GM10266 (cell line): Measurements from ENCODE around the gene RSPRY1.

Experiments
- DNase-seq: peaks from one replicate; pipeline ENCODE4 v3.0.0; 2012; ENCODE audit errors: extremely low spot score
- CTCF ChIP-seq: IDR thresholded peaks from 2 replicates; pipeline ENCODE4 v1.5.1; 2012; ENCODE audit warnings: mild to moderate bottlenecking, low read depth; ENCODE audit not compliant: control insufficient read depth, insufficient read depth; ENCODE audit errors: missing control alignments

RSPRY1 gene

DNA sequence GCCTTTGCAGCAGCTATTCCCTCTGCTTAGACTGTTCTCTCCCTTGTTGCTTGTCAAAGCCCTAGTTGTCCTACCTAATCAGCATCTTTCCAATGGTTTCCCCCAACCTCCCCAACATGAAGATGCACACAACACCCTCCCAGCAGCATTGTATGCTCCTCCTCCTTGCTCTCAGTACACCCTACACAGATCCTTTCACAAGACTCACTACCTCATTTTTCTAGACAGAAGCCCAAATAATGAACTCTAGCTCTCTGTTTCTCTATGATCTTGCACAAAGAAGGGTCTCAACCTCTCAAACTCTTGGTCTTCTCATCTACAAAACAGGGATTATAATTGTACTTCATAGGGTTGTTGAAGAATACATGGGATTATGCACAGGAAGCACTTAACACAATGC lies 19.7 kb upstream of the RSPRY1 start:
- no peak for DNase-seq
- TF ChIP-seq CTCF: no peak

- no peak for DNase-seq
- no peak for TF ChIP-seq CTCF
Observed at GRCh38 chr16:57166951-57167350, 19.2 kb upstream of the RSPRY1 start.

DNA sequence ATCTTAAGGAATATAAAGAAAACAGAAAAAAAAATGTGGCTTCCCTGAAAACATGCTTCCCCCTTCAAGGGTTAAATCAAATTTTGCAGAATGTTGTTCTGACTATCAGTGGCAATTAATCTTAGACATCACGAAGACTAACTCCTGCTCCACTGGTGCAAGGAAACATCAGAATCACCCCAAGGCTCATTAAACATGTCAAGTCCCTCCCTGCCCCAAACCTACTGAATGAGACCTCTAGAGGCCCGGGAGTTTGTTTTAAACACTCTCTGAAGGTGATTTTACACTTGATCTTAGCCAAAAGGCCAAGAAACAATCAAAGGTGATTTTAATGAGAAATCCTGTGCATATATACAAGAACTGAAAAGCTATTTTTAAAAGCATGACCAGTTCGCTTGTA lies 18.6 kb upstream of the RSPRY1 start:
- no peak for DNase-seq
- TF ChIP-seq CTCF: no peak

GRCh38 chr16:57167953-57168352 lies 18.2 kb upstream of the RSPRY1 start:
- TF ChIP-seq CTCF: peak; percentile 65
- DNase-seq: peak; percentile 58

GRCh38 chr16:57169327-57169726 lies 16.8 kb upstream of the RSPRY1 start:
- no peak for TF ChIP-seq CTCF
- DNase-seq: no peak

- TF ChIP-seq CTCF: no peak
- DNase-seq: no peak
Observed at GRCh38 chr16:57172721-57173290, 13.3 kb upstream of the RSPRY1 start.

DNA sequence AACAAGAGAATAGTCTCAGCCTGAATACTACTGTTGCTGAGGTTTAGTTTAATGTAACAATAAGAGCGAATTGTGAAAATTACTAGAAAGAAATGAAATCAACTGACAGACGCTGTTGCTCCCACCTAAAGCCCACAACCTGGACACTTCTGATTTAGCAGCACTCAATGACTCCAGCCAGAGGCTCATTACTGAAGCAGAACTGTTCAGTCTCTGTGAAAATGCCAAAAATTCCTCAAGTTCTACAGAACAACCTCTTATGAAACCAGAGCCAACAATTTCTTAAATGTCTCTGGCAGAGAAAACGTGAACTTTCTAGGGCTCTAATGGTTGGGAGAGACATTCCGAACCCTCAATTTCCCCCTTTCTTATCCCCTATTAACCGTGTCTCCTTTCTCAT lies 10.2 kb upstream of the RSPRY1 start:
- no peak for TF ChIP-seq CTCF
- no peak for DNase-seq
